GM23338 (cell line): ENCODE results near the gene CRYBG2. TPM values are rescaled to one million over a fixed set of nuclear protein-coding genes. Genes with fewer than 3 reads are reported as not detected.
A peak's percentile ranks its signal among the peaks of the same experiment; 100 is the strongest.

Experiments used
- ATAC-seq: fragments of 200-7000 bp; cut with Tn5 transposase; 3 replicates; pipeline ENCODE4 v1.9.1; 2020
- DNase-seq: peaks from one replicate; pipeline ENCODE4 v3.0.0-alpha.2; 2015; ENCODE audit warnings: low spot score
- H2AFZ ChIP-seq: fragments of 200-600 bp; sonication (generic); 2 replicates; pipeline ENCODE4 v1.8.0; 2016; ENCODE audit warnings: antibody characterized with exemption, mild to moderate bottlenecking, moderate library complexity
- H3F3A ChIP-seq: fragments of 200-600 bp; sonication (generic); replicated peaks from 2 replicates; pipeline ENCODE4 v1.8.0; 2017; ENCODE audit warnings: antibody characterized with exemption, mixed run types, low read depth
- H3K27ac ChIP-seq: fragments of 200-600 bp; sonication (generic); 2 replicates; pipeline ENCODE4 v1.6.1; 2016; ENCODE audit warnings: low read depth
- H3K27me3 ChIP-seq: fragments of 200-600 bp; sonication (generic); 2 replicates; pipeline ENCODE4 v1.8.0; 2016; ENCODE audit warnings: mild to moderate bottlenecking, mixed run types, moderate library complexity; ENCODE audit not compliant: insufficient read depth
- H3K36me3 ChIP-seq: fragments of 200-600 bp; sonication (generic); 2 replicates; pipeline ENCODE4 v1.8.0; 2016; ENCODE audit warnings: mild to moderate bottlenecking; ENCODE audit not compliant: insufficient read depth
- H3K4me1 ChIP-seq: fragments of 200-600 bp; sonication (generic); 2 replicates; pipeline ENCODE4 v1.8.0; 2016; ENCODE audit warnings: mild to moderate bottlenecking, moderate library complexity; ENCODE audit not compliant: insufficient read depth
- H3K4me2 ChIP-seq: fragments of 200-600 bp; sonication (generic); 2 replicates; pipeline ENCODE4 v1.7.1; 2017; ENCODE audit warnings: mixed run types
- H3K4me3 ChIP-seq: fragments of 200-600 bp; sonication (generic); 2 replicates; pipeline ENCODE4 v1.6.1; 2016; ENCODE audit warnings: mixed run types
- H3K79me2 ChIP-seq: fragments of 200-600 bp; sonication (generic); replicated peaks from 2 replicates; pipeline ENCODE4 v1.8.0; 2017; ENCODE audit warnings: mild to moderate bottlenecking; ENCODE audit not compliant: insufficient read depth
- H3K9me2 ChIP-seq: fragments of 200-600 bp; sonication (generic); 2 replicates; pipeline ENCODE4 v1.8.0; 2017; ENCODE audit not compliant: insufficient read depth
- H4K20me1 ChIP-seq: fragments of 200-600 bp; sonication (generic); replicated peaks from 2 replicates; pipeline ENCODE4 v1.8.0; 2017; ENCODE audit warnings: mild to moderate bottlenecking; ENCODE audit not compliant: insufficient read depth
- H3K27ac Mint-ChIP-seq: 2 replicates; pipeline ENCODE4 v1.8.0; 2020; ENCODE audit warnings: inconsistent platforms, mild to moderate bottlenecking, moderate library complexity, mixed read lengths
- H3K27me3 Mint-ChIP-seq: 3 replicates; pipeline ENCODE4 v1.8.0; 2022; ENCODE audit warnings: low read depth, mild to moderate bottlenecking, moderate library complexity, mixed read lengths, inconsistent platforms; ENCODE audit not compliant: insufficient read depth, poor library complexity
- H3K36me3 Mint-ChIP-seq: 3 replicates; pipeline ENCODE4 v1.8.0; 2021; ENCODE audit warnings: low read depth, mild to moderate bottlenecking, inconsistent platforms, moderate library complexity, mixed read lengths
- H3K4me1 Mint-ChIP-seq: 3 replicates; pipeline ENCODE4 v1.8.0; 2020; ENCODE audit warnings: mild to moderate bottlenecking, inconsistent platforms, mixed read lengths
- H3K4me3 Mint-ChIP-seq: 3 replicates; pipeline ENCODE4 v1.8.0; 2021; ENCODE audit warnings: moderate library complexity, mild to moderate bottlenecking, inconsistent platforms, mixed read lengths
- H3K9me3 Mint-ChIP-seq: 3 replicates; pipeline ENCODE4 v1.8.0; 2020; ENCODE audit warnings: moderate library complexity, mild to moderate bottlenecking, inconsistent platforms, mixed read lengths
- CREB1 ChIP-seq: fragments of 250-450 bp; sonication (Bioruptor Pico); IDR thresholded peaks from 2 replicates; pipeline ENCODE4 v1.5.0; 2020; ENCODE audit warnings: low read depth, mild to moderate bottlenecking, moderate library complexity
- EZH2 ChIP-seq: fragments of 200-600 bp; sonication (generic); IDR thresholded peaks from one replicate; pipeline ENCODE4 v1.8.0; 2017; ENCODE audit warnings: antibody characterized with exemption, mild to moderate bottlenecking, low read depth; ENCODE audit not compliant: unreplicated experiment
- EZH2phosphoT487 ChIP-seq: fragments of 200-600 bp; sonication (generic); IDR thresholded peaks from one replicate; pipeline ENCODE4 v1.8.1; 2018; ENCODE audit warnings: antibody characterized with exemption; ENCODE audit not compliant: unreplicated experiment
- JUNB ChIP-seq: IDR thresholded peaks from one replicate; pipeline ENCODE4 v1.6.1; 2016; ENCODE audit warnings: antibody characterized with exemption; ENCODE audit not compliant: unreplicated experiment
- NANOG ChIP-seq: IDR thresholded peaks from 2 replicates; pipeline ENCODE4 v1.6.1; 2016; ENCODE audit warnings: antibody characterized with exemption, borderline replicate concordance
- POLR2AphosphoS5 ChIP-seq: IDR thresholded peaks from 2 replicates; pipeline ENCODE4 v1.6.1; 2016; ENCODE audit warnings: antibody characterized with exemption, low read depth
- STAT1 ChIP-seq: IDR thresholded peaks from one replicate; pipeline ENCODE4 v1.6.1; 2016; ENCODE audit warnings: antibody characterized with exemption; ENCODE audit not compliant: unreplicated experiment
- ZNF114 ChIP-seq: fragments of 250-450 bp; sonication (Bioruptor Pico); IDR thresholded peaks from 2 replicates; pipeline ENCODE4 v1.5.0; 2020; ENCODE audit warnings: mild to moderate bottlenecking, moderate library complexity
- ZNF331 ChIP-seq: fragments of 250-450 bp; sonication (Bioruptor Pico); IDR thresholded peaks from 2 replicates; pipeline ENCODE4 v1.5.0; 2020; ENCODE audit warnings: low read depth, mild to moderate bottlenecking, moderate library complexity
- polyA plus RNA-seq: library from polyadenylated mRNA; unstranded; fragments of >200 nt; fragmentation: Nextera tagmentation; extraction: Ambion mirVana; gene quantifications from 2 replicates; pipeline ENCODE4 v1.2.1, GENCODE V29; 2016
- total RNA-seq: library from RNA; depleted of rRNA; stranded (reverse); fragments of >200 nt; shearing (Covaris generic); gene quantifications from 2 replicates; pipeline ENCODE4 v1.2.3, GENCODE V29; 2014
- TF ChIP-seq, protein P1 (sequence below): IDR thresholded peaks from 2 replicates; pipeline ENCODE4 v1.6.1; 2016; ENCODE audit warnings: antibody characterized with exemption
- TF ChIP-seq, protein P2 (sequence below): fragments of 250-450 bp; sonication (Bioruptor Pico); IDR thresholded peaks from 2 replicates; pipeline ENCODE4 v1.5.0; 2020; ENCODE audit warnings: mild to moderate bottlenecking, moderate library complexity
- TF ChIP-seq, protein P3 (sequence below), 2 experiments: fragments of 200-600 bp in 1 of 2; sonication (generic) in 1 of 2; conservative IDR thresholded peaks; 2 replicates each; pipeline versions ENCODE4 v1.5.1 to v1.6.1; 2016 to 2017; ENCODE audit warnings: antibody characterized with exemption in 2 of 2, low read depth in 2 of 2, mild to moderate bottlenecking in 2 of 2, moderate library complexity in 1 of 2
- TF ChIP-seq, protein P4 (sequence below): IDR thresholded peaks from one replicate; pipeline ENCODE4 v1.6.1; 2018; ENCODE audit warnings: antibody characterized with exemption; ENCODE audit not compliant: unreplicated experiment

The CRYBG2 gene
- total and polyA plus RNA-seq, 2 experiments from 2014 or later = 17.6 to 18.4 TPM

DNA sequence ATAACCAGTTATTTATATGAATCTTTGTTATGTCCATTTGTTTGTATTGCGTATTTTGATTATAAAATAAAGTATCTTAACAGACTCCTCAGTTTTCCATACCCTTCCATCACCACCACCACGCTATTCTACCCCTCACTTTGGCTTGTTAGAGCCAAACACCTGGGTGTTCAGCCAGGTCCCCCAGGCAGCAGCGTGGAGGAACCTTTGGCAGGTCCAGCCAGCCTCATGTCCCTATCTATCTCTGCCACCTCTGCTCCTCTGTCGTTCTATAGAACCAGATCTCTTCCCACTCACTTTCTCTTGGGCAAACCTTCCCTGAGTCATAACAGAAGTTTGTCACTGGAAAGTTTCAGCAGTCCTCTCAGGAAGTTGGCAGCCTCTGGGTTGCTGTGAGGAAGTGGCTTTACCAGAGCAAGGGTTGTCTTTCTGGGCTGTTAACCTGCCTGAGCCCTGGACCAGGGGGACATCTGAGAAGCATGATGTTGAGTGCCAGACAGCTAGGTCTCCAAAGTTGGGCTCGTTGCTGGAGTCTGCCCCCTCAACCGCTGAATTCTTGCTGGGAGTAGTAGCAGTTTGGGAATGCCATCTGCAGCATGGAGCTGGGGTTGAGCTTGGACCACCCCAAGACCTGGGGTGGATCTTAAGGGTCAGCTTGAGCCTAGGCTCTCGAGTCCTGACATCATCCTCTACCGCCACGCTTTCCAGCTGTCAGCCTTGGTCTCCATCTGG is 75.0 kb downstream of the CRYBG2 start:
- ATAC-seq = peak; percentile 3; the same call in 2 of the 3 replicates
- Mint-ChIP-seq H3K9me3 (no peaks in the 10 kb centered on the region; the same call in 2 of the 3 replicates), H3K36me3 (peaks cover 52% of the 10 kb centered on the region), H3K4me1 (peaks cover 48% of the 10 kb centered on the region), H3K27me3 (peaks cover 20% of the 10 kb centered on the region), H3K4me3 (peak overlapping the region; percentile 88), H3K27ac (peak overlapping the region; percentile 96; the same call in 1 of the 2 replicates)
- Histone ChIP-seq H4K20me1 (no peaks in the 10 kb centered on the region; the same call in 1 of the 2 replicates), H3K27ac (peak overlapping the region; percentile 78; the same call in 1 of the 2 replicates), H3K4me1 (peaks cover 15% of the 10 kb centered on the region), H2AFZ (no peak overlapping the region), H3K4me3 (peak overlapping the region; percentile 85), H3K9me2 (no peaks in the 10 kb centered on the region), H3K79me2 (no peaks in the 10 kb centered on the region), H3F3A (peaks cover 27% of the 10 kb centered on the region), H3K27me3 (no peaks in the 10 kb centered on the region), H3K4me2 (peak overlapping the region; percentile 92), H3K36me3 (peaks cover 21% of the 10 kb centered on the region)
- DNase-seq = no peak
- TF ChIP-seq, protein P1, sequence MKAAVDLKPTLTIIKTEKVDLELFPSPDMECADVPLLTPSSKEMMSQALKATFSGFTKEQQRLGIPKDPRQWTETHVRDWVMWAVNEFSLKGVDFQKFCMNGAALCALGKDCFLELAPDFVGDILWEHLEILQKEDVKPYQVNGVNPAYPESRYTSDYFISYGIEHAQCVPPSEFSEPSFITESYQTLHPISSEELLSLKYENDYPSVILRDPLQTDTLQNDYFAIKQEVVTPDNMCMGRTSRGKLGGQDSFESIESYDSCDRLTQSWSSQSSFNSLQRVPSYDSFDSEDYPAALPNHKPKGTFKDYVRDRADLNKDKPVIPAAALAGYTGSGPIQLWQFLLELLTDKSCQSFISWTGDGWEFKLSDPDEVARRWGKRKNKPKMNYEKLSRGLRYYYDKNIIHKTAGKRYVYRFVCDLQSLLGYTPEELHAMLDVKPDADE = no peak
- TF ChIP-seq, protein P2, sequence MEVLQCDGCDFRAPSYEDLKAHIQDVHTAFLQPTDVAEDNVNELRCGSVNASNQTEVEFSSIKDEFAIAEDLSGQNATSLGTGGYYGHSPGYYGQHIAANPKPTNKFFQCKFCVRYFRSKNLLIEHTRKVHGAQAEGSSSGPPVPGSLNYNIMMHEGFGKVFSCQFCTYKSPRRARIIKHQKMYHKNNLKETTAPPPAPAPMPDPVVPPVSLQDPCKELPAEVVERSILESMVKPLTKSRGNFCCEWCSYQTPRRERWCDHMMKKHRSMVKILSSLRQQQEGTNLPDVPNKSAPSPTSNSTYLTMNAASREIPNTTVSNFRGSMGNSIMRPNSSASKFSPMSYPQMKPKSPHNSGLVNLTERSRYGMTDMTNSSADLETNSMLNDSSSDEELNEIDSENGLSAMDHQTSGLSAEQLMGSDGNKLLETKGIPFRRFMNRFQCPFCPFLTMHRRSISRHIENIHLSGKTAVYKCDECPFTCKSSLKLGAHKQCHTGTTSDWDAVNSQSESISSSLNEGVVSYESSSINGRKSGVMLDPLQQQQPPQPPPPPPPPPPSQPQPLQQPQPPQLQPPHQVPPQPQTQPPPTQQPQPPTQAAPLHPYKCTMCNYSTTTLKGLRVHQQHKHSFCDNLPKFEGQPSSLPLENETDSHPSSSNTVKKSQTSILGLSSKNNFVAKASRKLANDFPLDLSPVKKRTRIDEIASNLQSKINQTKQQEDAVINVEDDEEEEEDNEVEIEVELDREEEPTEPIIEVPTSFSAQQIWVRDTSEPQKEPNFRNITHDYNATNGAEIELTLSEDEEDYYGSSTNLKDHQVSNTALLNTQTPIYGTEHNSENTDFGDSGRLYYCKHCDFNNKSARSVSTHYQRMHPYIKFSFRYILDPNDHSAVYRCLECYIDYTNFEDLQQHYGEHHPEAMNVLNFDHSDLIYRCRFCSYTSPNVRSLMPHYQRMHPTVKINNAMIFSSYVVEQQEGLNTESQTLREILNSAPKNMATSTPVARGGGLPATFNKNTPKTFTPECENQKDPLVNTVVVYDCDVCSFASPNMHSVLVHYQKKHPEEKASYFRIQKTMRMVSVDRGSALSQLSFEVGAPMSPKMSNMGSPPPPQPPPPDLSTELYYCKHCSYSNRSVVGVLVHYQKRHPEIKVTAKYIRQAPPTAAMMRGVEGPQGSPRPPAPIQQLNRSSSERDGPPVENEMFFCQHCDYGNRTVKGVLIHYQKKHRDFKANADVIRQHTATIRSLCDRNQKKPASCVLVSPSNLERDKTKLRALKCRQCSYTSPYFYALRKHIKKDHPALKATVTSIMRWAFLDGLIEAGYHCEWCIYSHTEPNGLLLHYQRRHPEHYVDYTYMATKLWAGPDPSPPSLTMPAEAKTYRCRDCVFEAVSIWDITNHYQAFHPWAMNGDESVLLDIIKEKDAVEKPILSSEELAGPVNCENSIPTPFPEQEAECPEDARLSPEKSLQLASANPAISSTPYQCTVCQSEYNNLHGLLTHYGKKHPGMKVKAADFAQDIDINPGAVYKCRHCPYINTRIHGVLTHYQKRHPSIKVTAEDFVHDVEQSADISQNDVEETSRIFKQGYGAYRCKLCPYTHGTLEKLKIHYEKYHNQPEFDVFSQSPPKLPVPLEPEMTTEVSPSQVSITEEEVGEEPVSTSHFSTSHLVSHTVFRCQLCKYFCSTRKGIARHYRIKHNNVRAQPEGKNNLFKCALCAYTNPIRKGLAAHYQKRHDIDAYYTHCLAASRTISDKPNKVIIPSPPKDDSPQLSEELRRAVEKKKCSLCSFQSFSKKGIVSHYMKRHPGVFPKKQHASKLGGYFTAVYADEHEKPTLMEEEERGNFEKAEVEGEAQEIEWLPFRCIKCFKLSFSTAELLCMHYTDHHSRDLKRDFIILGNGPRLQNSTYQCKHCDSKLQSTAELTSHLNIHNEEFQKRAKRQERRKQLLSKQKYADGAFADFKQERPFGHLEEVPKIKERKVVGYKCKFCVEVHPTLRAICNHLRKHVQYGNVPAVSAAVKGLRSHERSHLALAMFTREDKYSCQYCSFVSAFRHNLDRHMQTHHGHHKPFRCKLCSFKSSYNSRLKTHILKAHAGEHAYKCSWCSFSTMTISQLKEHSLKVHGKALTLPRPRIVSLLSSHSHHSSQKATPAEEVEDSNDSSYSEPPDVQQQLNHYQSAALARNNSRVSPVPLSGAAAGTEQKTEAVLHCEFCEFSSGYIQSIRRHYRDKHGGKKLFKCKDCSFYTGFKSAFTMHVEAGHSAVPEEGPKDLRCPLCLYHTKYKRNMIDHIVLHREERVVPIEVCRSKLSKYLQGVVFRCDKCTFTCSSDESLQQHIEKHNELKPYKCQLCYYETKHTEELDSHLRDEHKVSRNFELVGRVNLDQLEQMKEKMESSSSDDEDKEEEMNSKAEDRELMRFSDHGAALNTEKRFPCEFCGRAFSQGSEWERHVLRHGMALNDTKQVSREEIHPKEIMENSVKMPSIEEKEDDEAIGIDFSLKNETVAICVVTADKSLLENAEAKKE = no peak
- TF ChIP-seq EZH2 (no peak), CREB1 (no peak), NANOG (no peak), POLR2AphosphoS5 (no peak), STAT1 (no peak), JUNB (no peak), ZNF331 (no peak), ZNF114 (CRISPR knock-in tag) (no peak), EZH2phosphoT487 (no peak)
- TF ChIP-seq, protein P3, sequence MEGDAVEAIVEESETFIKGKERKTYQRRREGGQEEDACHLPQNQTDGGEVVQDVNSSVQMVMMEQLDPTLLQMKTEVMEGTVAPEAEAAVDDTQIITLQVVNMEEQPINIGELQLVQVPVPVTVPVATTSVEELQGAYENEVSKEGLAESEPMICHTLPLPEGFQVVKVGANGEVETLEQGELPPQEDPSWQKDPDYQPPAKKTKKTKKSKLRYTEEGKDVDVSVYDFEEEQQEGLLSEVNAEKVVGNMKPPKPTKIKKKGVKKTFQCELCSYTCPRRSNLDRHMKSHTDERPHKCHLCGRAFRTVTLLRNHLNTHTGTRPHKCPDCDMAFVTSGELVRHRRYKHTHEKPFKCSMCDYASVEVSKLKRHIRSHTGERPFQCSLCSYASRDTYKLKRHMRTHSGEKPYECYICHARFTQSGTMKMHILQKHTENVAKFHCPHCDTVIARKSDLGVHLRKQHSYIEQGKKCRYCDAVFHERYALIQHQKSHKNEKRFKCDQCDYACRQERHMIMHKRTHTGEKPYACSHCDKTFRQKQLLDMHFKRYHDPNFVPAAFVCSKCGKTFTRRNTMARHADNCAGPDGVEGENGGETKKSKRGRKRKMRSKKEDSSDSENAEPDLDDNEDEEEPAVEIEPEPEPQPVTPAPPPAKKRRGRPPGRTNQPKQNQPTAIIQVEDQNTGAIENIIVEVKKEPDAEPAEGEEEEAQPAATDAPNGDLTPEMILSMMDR (conservative IDR thresholded peaks at IDR 0.05; ENCODE audit: low read depth in 2 of 2) = no peak
- TF ChIP-seq, protein P4, sequence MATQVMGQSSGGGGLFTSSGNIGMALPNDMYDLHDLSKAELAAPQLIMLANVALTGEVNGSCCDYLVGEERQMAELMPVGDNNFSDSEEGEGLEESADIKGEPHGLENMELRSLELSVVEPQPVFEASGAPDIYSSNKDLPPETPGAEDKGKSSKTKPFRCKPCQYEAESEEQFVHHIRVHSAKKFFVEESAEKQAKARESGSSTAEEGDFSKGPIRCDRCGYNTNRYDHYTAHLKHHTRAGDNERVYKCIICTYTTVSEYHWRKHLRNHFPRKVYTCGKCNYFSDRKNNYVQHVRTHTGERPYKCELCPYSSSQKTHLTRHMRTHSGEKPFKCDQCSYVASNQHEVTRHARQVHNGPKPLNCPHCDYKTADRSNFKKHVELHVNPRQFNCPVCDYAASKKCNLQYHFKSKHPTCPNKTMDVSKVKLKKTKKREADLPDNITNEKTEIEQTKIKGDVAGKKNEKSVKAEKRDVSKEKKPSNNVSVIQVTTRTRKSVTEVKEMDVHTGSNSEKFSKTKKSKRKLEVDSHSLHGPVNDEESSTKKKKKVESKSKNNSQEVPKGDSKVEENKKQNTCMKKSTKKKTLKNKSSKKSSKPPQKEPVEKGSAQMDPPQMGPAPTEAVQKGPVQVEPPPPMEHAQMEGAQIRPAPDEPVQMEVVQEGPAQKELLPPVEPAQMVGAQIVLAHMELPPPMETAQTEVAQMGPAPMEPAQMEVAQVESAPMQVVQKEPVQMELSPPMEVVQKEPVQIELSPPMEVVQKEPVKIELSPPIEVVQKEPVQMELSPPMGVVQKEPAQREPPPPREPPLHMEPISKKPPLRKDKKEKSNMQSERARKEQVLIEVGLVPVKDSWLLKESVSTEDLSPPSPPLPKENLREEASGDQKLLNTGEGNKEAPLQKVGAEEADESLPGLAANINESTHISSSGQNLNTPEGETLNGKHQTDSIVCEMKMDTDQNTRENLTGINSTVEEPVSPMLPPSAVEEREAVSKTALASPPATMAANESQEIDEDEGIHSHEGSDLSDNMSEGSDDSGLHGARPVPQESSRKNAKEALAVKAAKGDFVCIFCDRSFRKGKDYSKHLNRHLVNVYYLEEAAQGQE = no peak
